ENCODE data around the gene CRYBG2. TPM values are rescaled to one million over a fixed set of nuclear protein-coding genes. Genes with fewer than 3 reads are reported as not detected.

CRYBG2 gene
- total RNA-seq, 4 donors from 2014 or later, result not detected

DNA sequence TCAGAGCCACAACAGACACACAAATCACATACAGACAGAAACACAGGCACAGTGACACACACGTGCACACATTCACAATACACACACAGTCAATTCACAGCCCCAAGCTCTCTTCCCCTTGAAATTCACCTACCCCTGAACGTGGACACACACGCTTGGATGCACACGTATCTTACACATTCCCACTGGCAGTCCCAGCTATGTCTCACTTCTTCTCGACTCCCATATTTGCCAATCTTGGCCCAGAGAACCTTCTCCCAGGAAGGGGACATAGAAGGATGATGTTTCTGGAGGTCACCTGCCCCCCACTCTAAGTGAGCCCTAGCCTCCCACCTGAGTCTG, 1.6 kb downstream of the CRYBG2 start:
- no peak overlapping the region for H3K27ac ChIP-seq
- in situ Hi-C loops (cut with MboI; ENCODE audit: low sequenced_read_pairs in 4 of 4), result no loop called here
- DNase-seq, result no peak
- H3K4me1 ChIP-seq, result no peaks in the 10 kb centered on the region
- H3K27me3 ChIP-seq, result no peaks in the 10 kb centered on the region
- TF ChIP-seq POLR2A (IDR thresholded peaks at IDR 0.05), result no peak
- TF ChIP-seq, protein P1, sequence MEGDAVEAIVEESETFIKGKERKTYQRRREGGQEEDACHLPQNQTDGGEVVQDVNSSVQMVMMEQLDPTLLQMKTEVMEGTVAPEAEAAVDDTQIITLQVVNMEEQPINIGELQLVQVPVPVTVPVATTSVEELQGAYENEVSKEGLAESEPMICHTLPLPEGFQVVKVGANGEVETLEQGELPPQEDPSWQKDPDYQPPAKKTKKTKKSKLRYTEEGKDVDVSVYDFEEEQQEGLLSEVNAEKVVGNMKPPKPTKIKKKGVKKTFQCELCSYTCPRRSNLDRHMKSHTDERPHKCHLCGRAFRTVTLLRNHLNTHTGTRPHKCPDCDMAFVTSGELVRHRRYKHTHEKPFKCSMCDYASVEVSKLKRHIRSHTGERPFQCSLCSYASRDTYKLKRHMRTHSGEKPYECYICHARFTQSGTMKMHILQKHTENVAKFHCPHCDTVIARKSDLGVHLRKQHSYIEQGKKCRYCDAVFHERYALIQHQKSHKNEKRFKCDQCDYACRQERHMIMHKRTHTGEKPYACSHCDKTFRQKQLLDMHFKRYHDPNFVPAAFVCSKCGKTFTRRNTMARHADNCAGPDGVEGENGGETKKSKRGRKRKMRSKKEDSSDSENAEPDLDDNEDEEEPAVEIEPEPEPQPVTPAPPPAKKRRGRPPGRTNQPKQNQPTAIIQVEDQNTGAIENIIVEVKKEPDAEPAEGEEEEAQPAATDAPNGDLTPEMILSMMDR (IDR thresholded peaks at IDR 0.05 in 4 of 5, conservative IDR thresholded peaks at IDR 0.05 in 1 of 5), result no peak
- no peak overlapping the region for H3K4me3 ChIP-seq
- H3K36me3 ChIP-seq, result no peaks in the 10 kb centered on the region
- intact Hi-C loops (cut with DNase I; ENCODE audit: low total_unique reads), result no loop called here
- ATAC-seq, result no peak
- no peaks in the 10 kb centered on the region for H3K9me3 ChIP-seq

DNA sequence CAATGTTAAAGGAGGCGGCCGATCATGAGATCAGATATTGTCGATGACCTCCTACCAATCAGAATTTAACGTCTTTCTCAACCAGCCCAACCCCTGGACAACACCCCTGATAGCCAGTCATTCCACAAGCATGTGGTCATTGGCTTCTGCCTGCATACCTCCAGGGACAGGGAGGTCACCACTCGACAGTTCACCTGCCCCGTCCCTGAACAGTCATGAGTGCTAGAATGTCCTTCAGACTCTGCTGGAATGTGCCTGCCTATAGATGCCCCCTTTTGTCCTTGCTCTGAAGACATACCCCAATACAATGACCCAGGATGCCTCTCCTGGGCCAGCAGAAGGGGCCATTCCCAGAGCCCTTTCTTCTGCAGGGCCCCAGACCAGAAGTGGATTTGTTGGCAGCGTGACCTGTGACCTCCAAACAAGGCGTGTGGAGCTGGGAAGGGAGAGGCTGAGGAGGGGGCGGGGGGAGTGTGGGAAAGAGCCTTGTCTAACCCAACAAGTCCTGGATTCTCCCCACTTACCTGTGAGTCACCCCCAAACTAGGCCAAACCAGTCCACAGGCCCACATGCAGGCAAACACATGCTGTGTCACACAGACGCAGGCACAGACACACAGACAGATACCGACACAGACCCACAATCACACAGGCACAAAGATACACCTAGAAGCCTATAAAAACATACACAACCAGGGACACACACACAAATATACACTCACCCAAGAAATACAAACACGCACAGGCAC, 2.2 kb downstream of the CRYBG2 start:
- in situ Hi-C loops (cut with MboI; ENCODE audit: low sequenced_read_pairs in 4 of 4), result no loop called here
- TF ChIP-seq, protein P1 (IDR thresholded peaks at IDR 0.05 in 4 of 5, conservative IDR thresholded peaks at IDR 0.05 in 1 of 5), result no peak
- TF ChIP-seq POLR2A (IDR thresholded peaks at IDR 0.05), result no peak
- intact Hi-C loops (cut with DNase I; ENCODE audit: low total_unique reads), result no loop called here
- H3K9me3 ChIP-seq, result no peaks in the 10 kb centered on the region
- no peaks in the 10 kb centered on the region for H3K36me3 ChIP-seq
- ATAC-seq, result no peak
- no peak overlapping the region for H3K4me3 ChIP-seq
- H3K4me1 ChIP-seq, result no peaks in the 10 kb centered on the region
- DNase-seq, result no peak
- no peak overlapping the region for H3K27ac ChIP-seq
- no peaks in the 10 kb centered on the region for H3K27me3 ChIP-seq

DNA sequence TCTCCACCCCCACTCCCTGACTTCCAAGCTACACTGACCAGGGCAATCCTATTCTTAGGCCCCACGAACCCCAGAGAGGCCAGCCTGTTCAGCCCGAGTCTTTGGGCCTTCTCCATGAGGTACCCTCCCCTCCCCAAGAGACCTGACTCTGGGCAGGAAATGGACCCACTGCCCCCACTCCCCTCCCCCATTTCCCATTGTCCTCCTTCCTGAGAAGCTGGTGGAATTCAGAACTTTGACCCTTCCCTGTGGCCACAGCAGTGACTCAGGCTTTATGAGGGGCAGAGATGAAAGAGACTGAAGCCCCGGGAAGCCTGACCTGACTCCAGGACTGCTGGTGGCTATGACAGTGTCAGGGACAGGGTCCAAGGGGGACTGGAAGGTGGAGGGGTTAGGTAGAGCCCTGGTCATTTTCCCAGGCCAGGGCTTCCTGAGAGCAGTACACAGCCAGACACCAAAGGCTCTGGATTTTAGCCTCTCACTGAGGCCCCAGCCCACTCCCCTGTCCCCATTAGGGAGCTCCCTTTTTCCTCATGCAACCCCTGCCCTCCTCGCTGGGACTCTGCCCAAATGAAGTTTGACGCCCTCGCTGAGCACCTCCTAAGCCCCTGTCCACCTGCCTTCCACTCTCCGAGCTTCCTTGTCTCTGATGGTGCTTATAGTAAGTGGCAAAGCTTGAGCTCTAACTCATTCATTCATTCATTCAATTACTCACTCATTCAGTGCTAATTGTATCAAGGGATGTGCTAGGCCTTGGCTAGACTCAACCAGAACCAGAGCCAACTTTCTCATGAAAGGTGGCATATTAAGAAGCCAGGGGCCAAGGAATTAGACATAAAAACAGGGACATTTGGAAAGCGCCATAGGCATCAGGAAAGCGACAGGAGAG, 3.0 kb downstream of the CRYBG2 start:
- H3K4me1 ChIP-seq, result no peaks in the 10 kb centered on the region
- H3K27me3 ChIP-seq, result no peaks in the 10 kb centered on the region
- no peak overlapping the region for H3K4me3 ChIP-seq
- H3K36me3 ChIP-seq, result no peaks in the 10 kb centered on the region
- H3K27ac ChIP-seq, result no peak overlapping the region
- intact Hi-C loops (cut with DNase I; ENCODE audit: low total_unique reads), result no loop called here
- in situ Hi-C loops (cut with MboI; ENCODE audit: low sequenced_read_pairs in 4 of 4), result no loop called here
- TF ChIP-seq, protein P1 (IDR thresholded peaks at IDR 0.05 in 4 of 5, conservative IDR thresholded peaks at IDR 0.05 in 1 of 5), result no peak
- TF ChIP-seq POLR2A (IDR thresholded peaks at IDR 0.05), result no peak
- ATAC-seq (no peak), DNase-seq (no peak)
- no peaks in the 10 kb centered on the region for H3K9me3 ChIP-seq

DNA sequence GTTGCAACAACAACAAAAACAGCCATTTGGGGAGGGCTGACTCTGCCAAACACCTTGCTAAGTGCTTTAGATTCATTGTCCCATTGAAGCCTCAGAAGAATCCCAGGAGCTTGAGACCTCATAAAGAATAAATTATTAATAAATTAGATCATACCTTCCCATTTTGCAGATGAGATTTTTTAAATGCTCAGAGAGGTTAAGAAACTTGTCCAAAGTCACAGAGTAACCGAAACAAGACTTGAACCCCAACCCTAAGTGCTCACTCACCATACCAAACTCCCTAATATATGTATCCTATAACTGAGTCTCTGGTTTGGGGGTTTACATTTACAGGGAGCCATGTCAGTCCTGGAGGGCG, 3.6 kb downstream of the CRYBG2 start:
- TF ChIP-seq, protein P1 (IDR thresholded peaks at IDR 0.05 in 4 of 5, conservative IDR thresholded peaks at IDR 0.05 in 1 of 5), result no peak
- no peak for TF ChIP-seq POLR2A (IDR thresholded peaks at IDR 0.05)
- Histone ChIP-seq H3K4me1 (no peaks in the 10 kb centered on the region), H3K27ac (no peak overlapping the region), H3K27me3 (no peaks in the 10 kb centered on the region), H3K9me3 (no peaks in the 10 kb centered on the region), H3K4me3 (no peak overlapping the region), H3K36me3 (no peaks in the 10 kb centered on the region)
- intact Hi-C loops (cut with DNase I; ENCODE audit: low total_unique reads) (no loop called here), in situ Hi-C loops (cut with MboI; ENCODE audit: low sequenced_read_pairs in 4 of 4) (no loop called here)
- DNase-seq, result no peak
- no peak for ATAC-seq

Data from gastrocnemius medialis (tissue), 4 donors.